Measurements from ENCODE around the gene BCL2L12. TPM values are rescaled to one million over a fixed set of nuclear protein-coding genes. Genes with fewer than 3 reads are reported as not detected.

Gene BCL2L12
- total RNA-seq, 1 experiment from 2014 or later: 93.9 TPM

DNA sequence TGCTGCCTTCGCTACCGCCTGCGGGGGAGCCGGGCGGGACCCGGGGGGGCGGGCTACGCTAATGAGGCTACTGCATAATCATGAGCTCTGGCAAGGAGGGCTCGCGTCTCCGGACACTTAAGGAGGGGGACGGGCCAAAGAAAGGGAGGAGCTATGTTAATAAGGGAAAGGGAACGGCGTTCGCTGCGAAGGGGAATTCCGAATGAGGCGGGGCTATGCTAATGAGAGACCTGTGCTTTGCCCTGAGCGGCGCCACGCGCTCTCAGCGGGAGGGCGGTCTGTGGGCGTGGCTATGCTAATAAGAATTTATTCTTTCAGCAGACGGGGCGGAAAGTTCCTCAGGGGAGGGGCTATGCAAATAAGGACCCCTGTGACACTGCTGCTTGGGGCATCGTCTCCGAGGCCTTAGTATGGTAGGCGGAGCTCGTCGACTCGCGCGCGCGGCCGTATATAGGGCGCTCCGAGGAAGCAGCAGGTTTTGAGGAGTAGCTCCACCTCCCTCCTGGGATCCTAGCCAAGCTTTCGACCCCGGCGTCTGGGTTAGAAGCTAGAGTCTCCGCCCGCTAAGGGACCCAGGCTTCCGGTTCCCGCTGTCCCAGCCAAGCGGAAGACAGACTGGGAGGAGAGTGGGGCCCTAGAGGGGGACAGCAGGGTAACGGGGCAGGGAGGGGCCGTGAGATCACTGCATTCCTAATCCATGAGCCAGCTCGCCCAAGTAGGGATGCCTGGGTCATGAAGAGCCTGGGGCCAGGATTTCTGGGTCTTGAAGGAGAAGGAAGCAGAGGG, 25.4 kb upstream of the BCL2L12 start, which contains the start of gene RRAS:
RRAS (minus strand) TSS at position 31 of the 786 bp plus-strand sequence. CDS start 45 bp downstream, outside the sequence.
- no peaks in the 10 kb centered on the region for H3K9me2 ChIP-seq (ENCODE audit: insufficient read depth)
- H3K36me3 ChIP-seq (ENCODE audit: control insufficient read depth in 1 of 2, insufficient read depth in 2 of 2, low read length in 2 of 2): peaks cover 0 to 5% of the 10 kb centered on the region in 2 experiments; a peak in 3 of 4 replicates
- POLR2A ChIA-PET: interaction anchor here (0.7 to 4.7 kb wide), 30 partner anchors 8 to 995 kb away, joined by 3 to 92 read pairs (median 5); partner anchors contain the start of genes ALDH16A1, AP2A1, BCL2L12 and DKKL1
- H3K27me3 ChIP-seq (ENCODE audit: insufficient read depth, low read length): no peaks in the 10 kb centered on the region
- H2AFZ ChIP-seq (ENCODE audit: low read depth, low read length, poor library complexity, severe bottlenecking): no peak within 1 kb of the TSS
- no peaks in the 10 kb centered on the region for H4K20me1 ChIP-seq (ENCODE audit: insufficient read depth)
- intact Hi-C loops (cut with micrococcal nuclease): loop anchor here (1.0 to 2.0 kb wide), 4 partner anchors 36 to 72 kb away; partner anchors contain the start of genes NOSIP and PRRG2
- no peaks in the 10 kb centered on the region for H3K9me3 ChIP-seq (ENCODE audit: control insufficient read depth in 1 of 2, insufficient read depth in 1 of 2, low read depth in 1 of 2, low read length in 2 of 2)
- BruUV-seq (replicated peaks): no TSS peak
- RAD21 ChIA-PET (ENCODE audit: low non-redundant PET in 1 of 2, low total read pairs in 2 of 2, uncharacterized antibody in 2 of 2, unreplicated experiment in 2 of 2): interaction anchor here (1.1 to 1.8 kb wide), 2 partner anchors 36 to 47 kb away, joined by 6 read pairs; partner anchors contain the start of gene PRMT1 (in 1 of the 2)
- DNase-seq (ENCODE audit: low read depth, low spot score) (peak; percentile 99), ATAC-seq (peak; percentile 76)
- peak within 1 kb of the TSS; percentile 75 to 92 for H3K4me3 ChIP-seq (replicated peaks in 1 of 2; ENCODE audit: low read depth in 1 of 2, low read length in 2 of 2)
- H3K9ac ChIP-seq (ENCODE audit: low read length): peak within 1 kb of the TSS; percentile 99
- H3K4me1 ChIP-seq (ENCODE audit: control insufficient read depth in 1 of 2, insufficient read depth in 2 of 2, low read length in 2 of 2): peaks cover 15 to 40% of the 10 kb centered on the region in 2 experiments
- peaks cover 41% of the 10 kb centered on the region for H3K79me2 ChIP-seq (ENCODE audit: insufficient read depth, low read length)
- CTCF ChIA-PET: interaction anchor here (0.5 to 2.8 kb wide), 13 partner anchors 24 to 375 kb away, joined by 3 to 23 read pairs (median 4); partner anchors contain the start of gene PRMT1
- peak within 1 kb of the TSS; percentile 98 for H3K27ac ChIP-seq (ENCODE audit: low read depth, low read length)
- peak within 1 kb of the TSS; percentile 92 for H3K4me2 ChIP-seq (ENCODE audit: low read length)
- TF ChIP-seq CBX3 (IDR thresholded peaks at IDR 0.05; ENCODE audit: low read depth): no peak
- peak; percentile 64 for TF ChIP-seq EGR1 (IDR thresholded peaks at IDR 0.05; ENCODE audit: low read depth)
- TF ChIP-seq TCF7L2 (IDR thresholded peaks at IDR 0.05; ENCODE audit: borderline replicate concordance, extremely low read depth, insufficient read depth, insufficient read length): peak; percentile 22
- TF ChIP-seq POLR2A (IDR thresholded peaks at IDR 0.05; ENCODE audit: borderline replicate concordance, extremely low read depth, insufficient read depth, insufficient read length): peak; percentile 71
- TF ChIP-seq FOSL1 (IDR thresholded peaks at IDR 0.05; ENCODE audit: low read depth): peak; percentile 83
- TF ChIP-seq CEBPB (IDR thresholded peaks at IDR 0.05; ENCODE audit: low read depth): no peak
- TF ChIP-seq EZH2 (IDR thresholded peaks at IDR 0.05): no peak
- peak; percentile 87 for TF ChIP-seq SRF (IDR thresholded peaks at IDR 0.05; ENCODE audit: low read depth)
- TF ChIP-seq ZFX (IDR thresholded peaks at IDR 0.05): no peak
- TF ChIP-seq SIN3A (IDR thresholded peaks at IDR 0.05; ENCODE audit: low read depth): peak; percentile 72
- peak; percentile 86 for TF ChIP-seq POLR2AphosphoS5 (IDR thresholded peaks at IDR 0.05; ENCODE audit: low read depth, low read length)
- peak; percentile 58 for TF ChIP-seq YY1 (IDR thresholded peaks at IDR 0.05; ENCODE audit: extremely low read depth, insufficient replicate concordance, low read depth, low read length)
- TF ChIP-seq, protein P1, sequence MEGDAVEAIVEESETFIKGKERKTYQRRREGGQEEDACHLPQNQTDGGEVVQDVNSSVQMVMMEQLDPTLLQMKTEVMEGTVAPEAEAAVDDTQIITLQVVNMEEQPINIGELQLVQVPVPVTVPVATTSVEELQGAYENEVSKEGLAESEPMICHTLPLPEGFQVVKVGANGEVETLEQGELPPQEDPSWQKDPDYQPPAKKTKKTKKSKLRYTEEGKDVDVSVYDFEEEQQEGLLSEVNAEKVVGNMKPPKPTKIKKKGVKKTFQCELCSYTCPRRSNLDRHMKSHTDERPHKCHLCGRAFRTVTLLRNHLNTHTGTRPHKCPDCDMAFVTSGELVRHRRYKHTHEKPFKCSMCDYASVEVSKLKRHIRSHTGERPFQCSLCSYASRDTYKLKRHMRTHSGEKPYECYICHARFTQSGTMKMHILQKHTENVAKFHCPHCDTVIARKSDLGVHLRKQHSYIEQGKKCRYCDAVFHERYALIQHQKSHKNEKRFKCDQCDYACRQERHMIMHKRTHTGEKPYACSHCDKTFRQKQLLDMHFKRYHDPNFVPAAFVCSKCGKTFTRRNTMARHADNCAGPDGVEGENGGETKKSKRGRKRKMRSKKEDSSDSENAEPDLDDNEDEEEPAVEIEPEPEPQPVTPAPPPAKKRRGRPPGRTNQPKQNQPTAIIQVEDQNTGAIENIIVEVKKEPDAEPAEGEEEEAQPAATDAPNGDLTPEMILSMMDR (IDR thresholded peaks at IDR 0.05 in 2 of 3, conservative IDR thresholded peaks at IDR 0.05 in 1 of 3; ENCODE audit: borderline replicate concordance in 1 of 3, insufficient read depth in 1 of 3, low read depth in 2 of 3, low read length in 2 of 3): no peak
- no peak for TF ChIP-seq ZNF274 (IDR thresholded peaks at IDR 0.05; ENCODE audit: low read depth, low read length)
- TF ChIP-seq RAD21 (IDR thresholded peaks at IDR 0.05; ENCODE audit: low read depth): no peak
- no peak; the same call in 1 of the 2 replicates for TF ChIP-seq ELF1 (IDR thresholded peaks at IDR 0.05; ENCODE audit: borderline replicate concordance, low read depth)
- peak; percentile 94 for TF ChIP-seq SP1 (IDR thresholded peaks at IDR 0.05; ENCODE audit: low read depth)
- TF ChIP-seq, protein P2, sequence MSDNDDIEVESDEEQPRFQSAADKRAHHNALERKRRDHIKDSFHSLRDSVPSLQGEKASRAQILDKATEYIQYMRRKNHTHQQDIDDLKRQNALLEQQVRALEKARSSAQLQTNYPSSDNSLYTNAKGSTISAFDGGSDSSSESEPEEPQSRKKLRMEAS (IDR thresholded peaks at IDR 0.05): peak; percentile 60; the same call in 1 of the 2 replicates
- peak; percentile 82 for TF ChIP-seq JUND (IDR thresholded peaks at IDR 0.05)
- TF ChIP-seq, protein P3, sequence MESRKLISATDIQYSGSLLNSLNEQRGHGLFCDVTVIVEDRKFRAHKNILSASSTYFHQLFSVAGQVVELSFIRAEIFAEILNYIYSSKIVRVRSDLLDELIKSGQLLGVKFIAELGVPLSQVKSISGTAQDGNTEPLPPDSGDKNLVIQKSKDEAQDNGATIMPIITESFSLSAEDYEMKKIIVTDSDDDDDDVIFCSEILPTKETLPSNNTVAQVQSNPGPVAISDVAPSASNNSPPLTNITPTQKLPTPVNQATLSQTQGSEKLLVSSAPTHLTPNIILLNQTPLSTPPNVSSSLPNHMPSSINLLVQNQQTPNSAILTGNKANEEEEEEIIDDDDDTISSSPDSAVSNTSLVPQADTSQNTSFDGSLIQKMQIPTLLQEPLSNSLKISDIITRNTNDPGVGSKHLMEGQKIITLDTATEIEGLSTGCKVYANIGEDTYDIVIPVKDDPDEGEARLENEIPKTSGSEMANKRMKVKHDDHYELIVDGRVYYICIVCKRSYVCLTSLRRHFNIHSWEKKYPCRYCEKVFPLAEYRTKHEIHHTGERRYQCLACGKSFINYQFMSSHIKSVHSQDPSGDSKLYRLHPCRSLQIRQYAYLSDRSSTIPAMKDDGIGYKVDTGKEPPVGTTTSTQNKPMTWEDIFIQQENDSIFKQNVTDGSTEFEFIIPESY (IDR thresholded peaks at IDR 0.05; ENCODE audit: extremely low read depth, insufficient replicate concordance, low read length): peak; percentile 74
- TF ChIP-seq, protein P4, sequence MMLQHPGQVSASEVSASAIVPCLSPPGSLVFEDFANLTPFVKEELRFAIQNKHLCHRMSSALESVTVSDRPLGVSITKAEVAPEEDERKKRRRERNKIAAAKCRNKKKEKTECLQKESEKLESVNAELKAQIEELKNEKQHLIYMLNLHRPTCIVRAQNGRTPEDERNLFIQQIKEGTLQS (IDR thresholded peaks at IDR 0.05): no peak
- TF ChIP-seq EZH2phosphoT487 (IDR thresholded peaks at IDR 0.05; ENCODE audit: borderline replicate concordance): no peak
